ENCODE data around the gene ERCC4. TPM values are rescaled to one million over a fixed set of nuclear protein-coding genes. Genes with fewer than 3 reads are reported as not detected.

The ERCC4 gene
- total RNA-seq, 1 experiment from 2014 or later: 23.4 TPM

GRCh38 chr16:13926464-13926863 is 6.5 kb downstream of the ERCC4 start:
- no TSS peak for BruUV-seq (replicated peaks)
- H3K27ac ChIP-seq (ENCODE audit: low read length): peak overlapping the region; percentile 57
- H3K27me3 ChIP-seq (ENCODE audit: control insufficient read depth, insufficient read depth, low read length): no peaks in the 10 kb centered on the region
- ChIA-PET POLR2A (no interaction called here), CTCF (no interaction called here)
- no peak for TF ChIP-seq CTCF (IDR thresholded peaks at IDR 0.05)
- TF ChIP-seq TCF7L2 (IDR thresholded peaks at IDR 0.05; ENCODE audit: low read depth, low read length): no peak
- TF ChIP-seq SIN3A (IDR thresholded peaks at IDR 0.05; ENCODE audit: borderline replicate concordance, insufficient read depth, low read depth, low read length): no peak
- no peak for TF ChIP-seq REST (IDR thresholded peaks at IDR 0.05; ENCODE audit: insufficient read depth in 1 of 2, low read depth in 2 of 2, low read length in 1 of 2)
- TF ChIP-seq POLR2AphosphoS5 (IDR thresholded peaks at IDR 0.05; ENCODE audit: low read depth, low read length): no peak
- in situ Hi-C loops (cut with HindIII; ENCODE audit: low pct_unique_long_range_greater_than_20kb, low sequenced_read_pairs) (loop anchor here (25.0 kb wide), 1 partner anchor 311 kb away; no protein-coding TSS in a partner anchor), intact Hi-C loops (cut with micrococcal nuclease; ENCODE audit: unreplicated experiment) (loop anchor here (10.0 kb wide), 3 partner anchors 258 to 598 kb away; no protein-coding TSS in a partner anchor)
- DNase-seq (ENCODE audit: low read depth, low spot score): no peak
- H3K9me3 ChIP-seq (ENCODE audit: control insufficient read depth, insufficient read depth, low read depth, low read length): no peaks in the 10 kb centered on the region
- peaks cover 26% of the 10 kb centered on the region for H3K4me1 ChIP-seq (ENCODE audit: control insufficient read depth, insufficient read depth, low read length)
- H3K4me3 ChIP-seq (ENCODE audit: low read depth in 2 of 2, low read length in 2 of 2): no peak overlapping the region
- H3K36me3 ChIP-seq (ENCODE audit: control insufficient read depth, insufficient read depth, low read length): peaks cover 9% of the 10 kb centered on the region
- 0 out of 2 replicates have a peak, but pooled peaks have one; percentile 14 for ATAC-seq

- intact Hi-C loops (cut with micrococcal nuclease; ENCODE audit: unreplicated experiment): loop anchor here (10.0 kb wide), 3 partner anchors 258 to 598 kb away; no protein-coding TSS in a partner anchor
- ATAC-seq: no peak
- no peak for DNase-seq (ENCODE audit: low read depth, low spot score)
- Histone ChIP-seq H3K36me3 (ENCODE audit: control insufficient read depth, insufficient read depth, low read length) (peaks cover 9% of the 10 kb centered on the region), H3K4me1 (ENCODE audit: control insufficient read depth, insufficient read depth, low read length) (peaks cover 22% of the 10 kb centered on the region), H3K27ac (ENCODE audit: low read length) (peak overlapping the region; percentile 57; the same call in 1 of the 2 replicates), H3K9me3 (ENCODE audit: control insufficient read depth, insufficient read depth, low read depth, low read length) (no peaks in the 10 kb centered on the region), H3K4me3 (ENCODE audit: low read depth in 2 of 2, low read length in 2 of 2) (no peak overlapping the region), H3K27me3 (ENCODE audit: control insufficient read depth, insufficient read depth, low read length) (no peaks in the 10 kb centered on the region)
- in situ Hi-C loops (cut with HindIII; ENCODE audit: low pct_unique_long_range_greater_than_20kb, low sequenced_read_pairs): loop anchor here (25.0 kb wide), 1 partner anchor 310 kb away; no protein-coding TSS in a partner anchor
- BruUV-seq (replicated peaks): no TSS peak
- ChIA-PET POLR2A (no interaction called here), CTCF (no interaction called here)
- no peak for TF ChIP-seq REST (IDR thresholded peaks at IDR 0.05; ENCODE audit: insufficient read depth in 1 of 2, low read depth in 2 of 2, low read length in 1 of 2)
- TF ChIP-seq POLR2AphosphoS5 (IDR thresholded peaks at IDR 0.05; ENCODE audit: low read depth, low read length): no peak
- no peak for TF ChIP-seq CTCF (IDR thresholded peaks at IDR 0.05)
- TF ChIP-seq SIN3A (IDR thresholded peaks at IDR 0.05; ENCODE audit: borderline replicate concordance, insufficient read depth, low read depth, low read length): no peak
- TF ChIP-seq TCF7L2 (IDR thresholded peaks at IDR 0.05; ENCODE audit: low read depth, low read length): no peak
Measured at GRCh38 chr16:13926891-13927290, 6.9 kb downstream of the ERCC4 start.

All from Panc1 (cell line).